D341Med (cell line): Measurements from ENCODE around the gene SMAP1.

Source experiments
- DNase-seq: peaks from one replicate; pipeline ENCODE4 v3.0.0; 2012; ENCODE audit warnings: low spot score

Gene SMAP1

DNA sequence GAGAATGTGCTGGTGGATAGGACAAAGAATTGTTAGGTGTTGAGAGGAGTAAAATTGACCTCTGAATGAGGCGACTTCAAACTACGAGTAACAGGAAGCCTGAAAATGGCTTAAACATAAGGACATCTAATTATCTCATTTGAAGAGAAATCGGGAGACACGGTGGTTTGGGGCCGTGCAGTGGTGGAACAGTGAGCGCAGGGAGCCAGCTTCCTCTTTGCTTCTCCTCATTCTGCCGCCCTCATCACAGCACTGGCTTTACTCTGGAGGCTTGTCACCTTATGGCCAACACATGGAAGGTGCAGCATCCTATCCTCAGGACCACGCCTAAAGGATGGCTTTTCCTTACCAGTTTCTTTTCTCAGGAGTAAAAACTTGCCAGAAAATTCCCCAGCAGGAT is 174.9 kb downstream of the SMAP1 start:
- DNase-seq: no peak

DNA sequence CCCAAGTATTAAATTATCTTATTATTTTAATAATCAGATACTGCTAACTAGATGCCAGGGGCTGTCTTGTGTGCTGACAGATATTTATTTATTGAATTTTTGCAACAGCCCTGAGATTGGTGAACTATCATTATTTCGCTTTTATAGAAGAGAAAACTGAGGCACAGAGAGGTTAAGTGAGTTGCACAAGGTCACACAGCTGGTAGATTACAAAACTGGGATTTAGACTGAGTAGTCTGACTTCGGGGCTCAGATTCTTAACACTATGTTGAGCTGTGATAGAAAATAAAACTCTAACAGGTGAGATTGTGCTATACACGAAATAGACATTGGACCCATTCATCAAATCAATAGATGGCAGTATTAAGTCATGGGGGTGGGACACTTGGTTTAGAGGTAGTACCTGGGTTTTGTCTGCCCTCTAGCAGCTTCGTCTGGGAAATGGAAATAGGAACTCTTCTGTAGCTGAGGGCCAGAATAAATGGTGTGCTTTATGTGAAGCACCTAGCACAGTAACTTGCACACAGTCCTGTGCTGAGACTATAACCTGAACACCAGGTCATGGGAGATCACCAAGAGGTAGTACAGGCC is 175.7 kb downstream of the SMAP1 start:
- DNase-seq: no peak

DNA sequence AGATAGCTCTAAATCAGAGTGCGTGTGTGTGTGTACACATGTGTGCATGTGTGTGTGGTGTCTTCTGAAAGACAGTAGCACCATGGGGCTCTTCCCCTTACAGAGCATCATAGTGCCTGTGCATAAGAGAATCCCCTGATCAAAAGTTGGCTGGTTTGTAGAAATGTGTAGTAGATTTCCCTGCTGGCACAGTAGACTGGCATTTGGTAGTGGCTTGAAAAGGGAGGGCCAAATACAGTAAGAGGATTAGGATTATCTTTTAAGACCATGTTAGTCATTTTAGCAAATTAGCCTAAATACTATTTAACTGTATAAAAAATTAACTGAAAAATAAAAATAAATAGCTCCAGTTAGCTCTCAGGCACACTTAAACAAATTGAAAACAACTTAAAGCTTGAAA is 176.6 kb downstream of the SMAP1 start:
- peak; percentile 65 for DNase-seq

GRCh38 chr6:70846207-70846835 is 178.6 kb downstream of the SMAP1 start:
- no peak for DNase-seq

- DNase-seq: no peak
Measured at GRCh38 chr6:70847106-70848084, 179.7 kb downstream of the SMAP1 start.

DNA sequence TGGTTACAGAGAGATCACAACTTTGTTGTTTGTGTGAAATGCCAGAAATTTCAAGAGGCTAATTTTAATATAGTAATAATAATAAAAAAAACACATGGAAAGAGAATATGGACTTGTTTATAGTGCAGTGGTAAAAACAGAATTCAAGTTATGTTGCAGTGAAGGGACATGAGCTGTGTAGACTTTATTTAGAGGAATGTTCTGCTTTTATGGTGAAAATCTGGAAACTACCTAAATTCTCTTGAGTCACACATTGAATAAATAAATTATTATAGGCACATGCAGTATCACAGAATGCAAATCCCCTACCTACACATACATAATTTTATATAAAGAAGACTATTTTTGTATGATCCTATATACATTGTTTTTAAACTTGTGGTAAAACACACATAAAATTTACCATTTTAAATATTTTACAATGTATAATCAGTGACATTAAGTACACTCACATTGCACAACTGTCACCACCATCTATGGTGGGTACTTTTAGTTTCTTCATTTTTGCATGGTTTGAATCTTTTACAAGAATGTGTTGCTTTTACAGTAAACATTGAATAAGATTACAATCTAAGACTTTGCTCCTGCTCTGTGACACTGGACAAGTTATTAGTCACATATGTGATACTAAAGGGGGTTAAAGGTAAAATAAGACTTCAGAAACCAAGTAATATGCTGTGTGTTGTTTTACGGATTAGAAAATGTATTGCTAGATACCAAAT is 181.8 kb downstream of the SMAP1 start:
- no peak for DNase-seq

DNA sequence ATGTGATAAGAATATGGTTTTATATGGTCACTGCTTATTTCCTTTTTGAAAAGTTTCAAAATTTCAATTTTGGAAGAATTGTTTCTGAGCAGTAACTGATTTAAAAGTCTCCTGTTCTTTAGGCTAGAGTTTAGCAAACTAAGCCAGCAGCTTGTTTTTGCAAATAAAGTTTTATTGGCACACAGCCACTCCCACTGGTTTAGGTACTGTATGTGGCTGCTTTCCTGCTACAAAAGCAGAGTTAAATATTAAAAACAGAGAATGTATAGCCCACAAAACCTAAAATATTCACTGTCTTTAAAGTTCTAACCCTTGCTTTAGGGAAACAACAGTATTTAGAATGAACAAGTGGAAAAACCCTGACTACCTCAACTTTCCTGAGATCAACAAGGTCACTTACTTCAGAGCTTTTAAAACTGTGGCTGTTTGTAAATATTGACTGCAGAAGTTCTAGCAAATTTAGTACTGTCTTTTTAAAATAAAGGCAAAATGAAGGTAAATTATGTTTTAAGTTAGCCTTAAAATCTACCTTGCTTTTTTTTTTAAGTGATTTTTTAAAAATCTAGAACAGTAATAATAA is 185.1 kb downstream of the SMAP1 start:
- DNase-seq: no peak

DNA sequence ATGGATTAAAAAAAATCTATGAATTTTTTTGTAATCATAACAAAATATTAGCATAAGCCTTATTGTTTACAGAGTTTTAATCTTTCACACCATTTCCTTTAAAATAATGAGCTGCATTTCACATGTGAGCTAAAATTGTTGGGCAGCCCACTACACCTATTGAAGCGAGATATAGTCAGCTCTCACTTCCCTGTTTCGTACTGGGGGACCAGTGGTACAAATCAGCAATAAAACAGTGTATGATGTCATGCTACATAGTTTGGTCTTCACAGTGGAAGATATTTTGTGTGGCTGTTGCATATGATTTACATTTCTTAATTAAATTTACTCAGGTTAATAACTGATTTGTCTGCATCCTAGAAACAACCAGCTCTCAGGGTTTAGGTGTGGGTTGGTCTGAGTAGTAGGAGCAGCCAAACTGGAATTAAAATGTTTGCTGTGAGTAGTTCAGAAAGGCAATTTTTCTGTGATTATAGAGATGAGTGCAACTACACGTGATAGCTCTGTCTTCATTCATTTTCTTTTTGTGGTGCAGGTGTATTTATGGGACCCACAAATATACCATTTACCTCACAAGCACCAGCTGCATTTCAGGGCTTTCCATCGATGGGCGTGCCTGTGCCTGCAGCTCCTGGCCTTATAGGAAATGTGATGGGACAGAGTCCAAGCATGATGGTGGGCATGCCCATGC is 189.8 kb downstream of the SMAP1 start:
- no peak for DNase-seq

GRCh38 chr6:70860045-70860444 is 192.4 kb downstream of the SMAP1 start:
- peak; percentile 46 for DNase-seq

DNA sequence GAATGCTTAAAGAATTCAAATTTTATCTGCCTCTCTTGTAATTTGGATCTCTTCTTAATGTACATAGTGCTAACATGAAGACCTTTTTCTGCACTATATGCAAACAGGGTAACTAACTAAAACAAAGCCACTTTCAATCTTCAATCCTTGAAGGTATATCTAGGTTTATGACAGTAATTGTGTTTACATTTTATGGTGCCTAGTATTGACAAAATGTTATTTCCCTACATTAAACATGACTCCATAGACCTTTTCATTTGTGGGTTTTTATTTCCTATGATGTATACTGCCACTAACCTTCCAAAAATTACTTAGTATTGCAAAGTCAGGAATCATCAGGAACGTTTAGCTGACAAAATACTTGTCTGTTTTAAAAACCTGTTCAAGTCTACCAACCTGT is 193.2 kb downstream of the SMAP1 start:
- DNase-seq: no peak

GRCh38 chr6:70863343-70863742 is 195.7 kb downstream of the SMAP1 start:
- DNase-seq: no peak

GRCh38 chr6:70864401-70864800 is 196.7 kb downstream of the SMAP1 start:
- no peak for DNase-seq

GRCh38 chr6:70872469-70872868 is 204.8 kb downstream of the SMAP1 start:
- DNase-seq: no peak

GRCh38 chr6:70874181-70874913 is 206.7 kb downstream of the SMAP1 start:
- DNase-seq: no peak

GRCh38 chr6:70879496-70879895 is 211.8 kb downstream of the SMAP1 start:
- no peak for DNase-seq

- DNase-seq: peak; percentile 92
Measured at GRCh38 chr6:70884074-70884983, 216.6 kb downstream of the SMAP1 start.

DNA sequence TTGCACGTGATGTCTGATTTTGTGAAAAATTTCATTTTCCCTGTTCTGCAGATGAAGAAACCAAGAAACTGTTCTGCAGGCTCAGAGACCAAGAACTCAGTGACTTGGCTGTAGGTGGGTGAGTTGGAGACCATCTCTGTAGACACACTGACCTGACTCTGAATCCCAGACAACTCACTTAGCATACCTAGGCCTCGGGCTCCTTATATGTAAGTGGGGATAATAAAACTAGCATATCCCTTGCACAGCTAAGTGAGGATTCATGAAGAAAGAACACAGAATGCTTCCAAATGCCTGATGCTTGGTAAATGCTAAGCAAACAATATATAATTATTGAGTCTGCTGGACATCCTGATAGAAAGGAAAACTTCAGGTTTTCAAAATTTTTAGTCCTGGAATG is 218.4 kb downstream of the SMAP1 start:
- no peak for DNase-seq

GRCh38 chr6:70886661-70887060 is 219.0 kb downstream of the SMAP1 start:
- DNase-seq: no peak

GRCh38 chr6:70889270-70889669 is 221.6 kb downstream of the SMAP1 start:
- no peak for DNase-seq

DNA sequence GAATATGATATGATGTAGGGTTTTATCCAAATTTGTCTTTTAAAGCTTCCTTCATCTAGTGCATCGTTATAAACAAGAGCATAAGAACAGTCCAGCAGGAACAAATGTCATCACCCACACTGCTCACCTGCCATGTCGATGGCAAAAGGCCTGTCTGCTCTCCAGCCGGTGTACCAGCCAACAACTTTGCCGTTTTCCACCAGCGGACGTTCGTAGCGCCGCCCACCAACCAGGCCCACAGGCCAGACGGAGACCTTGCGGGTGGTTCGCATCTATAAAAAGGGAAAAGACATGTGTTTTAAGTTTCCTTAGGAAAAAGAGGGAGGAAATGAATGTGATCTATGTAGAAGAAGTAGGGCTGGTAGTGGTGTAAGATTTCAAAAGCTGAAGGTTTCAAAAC is 226.3 kb downstream of the SMAP1 start:
- no peak for DNase-seq
